HG03442 (cell line): Measurements from ENCODE around the gene PTPRA.
A peak's percentile ranks its signal among the peaks of the same experiment; 100 is the strongest.

Source experiments
- ATAC-seq: cut with Tn5 transposase; IDR thresholded peaks from one replicate; pipeline ENCODE4 v1.9.1; 2021; ENCODE audit warnings: mild to moderate bottlenecking, moderate library complexity; ENCODE audit not compliant: unreplicated experiment

Gene PTPRA

DNA sequence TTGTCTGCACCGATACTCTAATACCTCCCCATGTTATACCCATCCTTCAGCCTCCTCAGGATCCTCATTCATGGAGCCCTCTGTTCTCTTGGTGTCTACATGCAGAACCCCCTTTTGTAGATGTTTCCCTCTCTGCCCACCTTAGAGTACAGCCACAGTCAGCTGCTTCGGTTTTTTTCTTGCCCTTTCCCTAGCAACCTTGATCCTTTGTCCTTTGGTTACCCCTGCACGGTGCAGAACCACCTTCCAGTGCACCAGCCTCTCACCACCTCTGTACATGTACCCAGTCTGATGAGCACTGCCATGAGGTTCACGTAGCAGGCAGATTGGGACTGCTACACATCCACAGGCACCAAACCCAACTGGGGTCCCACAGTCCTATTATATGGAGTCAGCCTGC, 25.5 kb upstream of the PTPRA start:
- no peak for ATAC-seq

DNA sequence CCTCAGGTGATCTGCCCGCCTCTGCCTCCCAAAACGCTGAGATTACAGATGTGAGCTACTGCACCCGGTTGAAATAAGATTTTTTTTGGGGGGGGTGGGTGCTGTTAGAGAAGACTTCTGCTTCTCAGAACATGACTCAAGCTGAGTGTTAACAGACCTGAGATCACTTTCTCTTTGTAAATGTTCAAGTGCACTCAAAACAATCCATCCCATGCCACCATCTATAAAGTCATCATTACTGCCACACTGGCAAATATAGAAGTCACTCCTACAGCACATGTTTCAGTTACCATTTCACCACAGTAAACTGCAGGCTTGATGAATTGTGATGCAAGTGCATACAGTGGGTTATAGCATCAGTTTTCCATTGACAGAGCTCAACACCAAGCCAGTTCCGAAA, 23.8 kb upstream of the PTPRA start:
- ATAC-seq, result no peak

- no peak for ATAC-seq
Observed at GRCh38 chr20:2851086-2851485, 22.2 kb upstream of the PTPRA start.

DNA sequence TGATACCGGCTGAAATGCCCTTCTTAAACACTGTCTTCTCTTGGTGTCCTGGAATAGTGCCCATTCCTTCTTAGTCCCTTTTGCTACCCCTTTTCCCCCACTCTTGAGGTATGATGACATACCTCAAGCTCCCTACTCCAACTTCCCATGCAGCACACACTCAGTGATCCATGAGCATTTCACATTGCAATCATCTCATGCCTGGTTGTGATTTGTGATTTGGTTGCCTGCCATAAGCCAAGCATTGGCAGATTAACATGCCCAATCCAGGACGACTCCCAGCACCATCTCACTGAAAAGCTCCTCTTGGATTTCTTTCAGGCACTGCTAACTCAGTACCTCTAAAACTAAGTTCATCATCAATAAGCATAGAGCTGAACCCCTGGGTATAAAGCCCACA, 14.7 kb upstream of the PTPRA start:
- ATAC-seq, result no peak

DNA sequence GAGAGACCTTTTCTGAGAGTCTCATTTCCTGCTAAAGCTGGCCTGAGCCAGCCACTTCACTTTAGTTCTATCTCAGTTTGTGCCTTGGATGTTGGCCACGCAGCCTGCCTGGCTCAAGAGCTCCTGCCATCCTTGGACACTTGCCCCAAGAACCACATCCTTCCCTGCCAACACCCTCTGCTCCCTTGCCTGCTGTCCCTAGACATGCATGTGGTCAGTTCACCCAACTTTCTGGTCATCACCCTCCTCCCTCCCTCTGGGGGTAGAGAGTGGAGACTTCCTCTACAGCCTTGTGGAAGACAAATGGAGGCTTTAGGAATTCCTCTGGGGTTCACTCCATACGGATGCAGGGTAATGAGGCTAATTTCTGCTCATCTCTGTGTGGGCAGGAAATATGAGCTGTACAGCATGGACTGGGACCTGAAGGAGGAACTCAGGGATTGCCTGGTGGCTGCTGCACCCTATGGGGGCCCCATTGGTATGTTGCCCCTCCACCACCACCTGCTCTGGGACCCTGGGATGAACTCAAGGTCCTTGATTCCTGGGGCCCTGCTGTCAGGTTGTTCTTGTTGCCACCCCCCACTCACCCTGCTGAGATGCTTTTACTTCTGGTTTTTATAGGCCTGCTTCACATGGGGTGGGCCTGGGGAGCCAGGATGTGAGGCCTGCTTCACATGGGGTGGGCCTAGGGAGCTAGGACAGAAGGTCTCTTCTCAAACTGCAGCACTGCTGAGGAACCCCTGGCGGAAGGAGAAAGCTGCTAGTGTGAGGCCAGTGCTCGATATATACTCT, 13.8 kb upstream of the PTPRA start:
- ATAC-seq, result no peak

- ATAC-seq, result no peak
Observed at GRCh38 chr20:2864626-2865025, 8.7 kb upstream of the PTPRA start.

DNA sequence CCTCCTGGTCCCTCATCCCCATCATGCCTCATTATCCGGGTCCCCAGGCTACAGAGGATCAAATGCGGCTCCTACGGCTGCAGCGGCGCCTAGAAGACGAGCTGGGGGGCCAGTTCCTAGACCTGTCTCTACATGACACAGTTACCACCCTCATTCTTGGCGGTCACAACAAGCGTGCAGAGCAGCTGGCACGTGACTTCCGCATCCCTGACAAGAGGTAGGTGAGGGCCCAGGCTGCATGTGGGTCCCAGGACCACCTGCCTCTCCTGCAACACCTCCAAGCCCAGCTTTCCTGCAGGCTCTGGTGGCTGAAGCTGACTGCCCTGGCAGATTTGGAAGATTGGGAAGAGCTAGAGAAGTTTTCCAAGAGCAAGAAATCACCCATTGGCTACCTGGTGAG, 8.2 kb upstream of the PTPRA start:
- ATAC-seq, result no peak

DNA sequence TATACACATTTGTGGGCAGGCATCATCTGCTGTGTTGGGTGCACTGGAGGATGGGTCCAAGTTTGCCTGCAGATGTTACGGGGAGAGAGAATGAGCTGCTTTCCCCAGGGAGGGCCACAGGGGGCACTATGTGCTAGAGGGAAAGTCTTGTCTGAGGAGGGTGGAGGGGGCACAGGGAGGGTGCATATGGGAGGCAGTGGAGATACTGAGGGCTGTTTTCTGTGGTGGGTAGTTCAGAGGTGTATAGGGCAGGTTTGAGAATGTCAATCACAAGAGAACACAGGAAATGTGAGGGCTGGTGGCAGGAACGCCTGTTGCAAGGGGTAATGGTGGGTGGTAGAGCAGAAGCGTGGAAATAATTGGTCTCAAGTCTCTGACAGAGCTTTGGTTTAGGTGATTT, 7.7 kb upstream of the PTPRA start:
- ATAC-seq, result no peak

DNA sequence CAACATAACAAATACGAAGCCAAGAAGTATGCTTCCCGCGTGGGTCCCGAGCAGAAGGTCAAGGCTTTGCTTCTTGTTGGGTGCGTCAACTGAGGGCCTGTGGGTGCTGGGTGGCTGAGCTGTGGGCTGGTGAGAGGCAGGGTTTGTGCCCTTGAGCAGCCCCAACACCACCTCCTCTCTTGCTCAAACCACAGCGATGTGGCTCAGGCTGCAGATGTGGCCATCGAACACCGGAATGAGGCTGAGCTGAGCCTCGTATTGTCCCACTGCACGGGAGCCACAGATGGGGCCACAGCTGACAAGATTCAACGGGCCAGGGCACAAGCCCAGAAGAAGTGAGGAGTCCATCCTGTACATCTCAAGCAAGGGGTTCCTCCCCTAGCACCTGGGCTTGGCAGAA, 7.0 kb upstream of the PTPRA start:
- no peak for ATAC-seq

- ATAC-seq, result no peak
Observed at GRCh38 chr20:2867081-2867864, 6.0 kb upstream of the PTPRA start.

- ATAC-seq, result no peak
Observed at GRCh38 chr20:2869381-2869780, 3.9 kb upstream of the PTPRA start.

- no peak for ATAC-seq
Observed at GRCh38 chr20:2871111-2871465, 2.2 kb upstream of the PTPRA start.

- no peak for ATAC-seq
Observed at GRCh38 chr20:2871661-2872458, 1.4 kb upstream of the PTPRA start.

- ATAC-seq, result peak; percentile 17
Observed at GRCh38 chr20:2872459-2873009, 747 bp upstream of the PTPRA start.

DNA sequence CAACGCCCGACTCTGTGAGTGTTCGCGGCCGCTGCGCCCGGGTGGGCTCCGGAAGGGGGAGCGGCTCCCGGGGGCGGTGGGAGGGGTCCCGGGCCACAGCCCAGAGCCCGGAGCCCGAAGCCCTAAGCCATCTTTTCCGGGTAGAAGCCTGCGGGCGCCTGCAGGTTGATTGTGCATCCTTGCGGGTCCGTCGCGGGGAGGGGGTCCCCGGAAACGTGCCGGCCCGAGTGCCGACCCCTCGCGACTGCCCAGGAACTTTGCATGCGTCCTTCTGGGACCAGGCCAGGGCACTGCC, 413 bp downstream of the PTPRA start:
- ATAC-seq, result peak; percentile 34

DNA sequence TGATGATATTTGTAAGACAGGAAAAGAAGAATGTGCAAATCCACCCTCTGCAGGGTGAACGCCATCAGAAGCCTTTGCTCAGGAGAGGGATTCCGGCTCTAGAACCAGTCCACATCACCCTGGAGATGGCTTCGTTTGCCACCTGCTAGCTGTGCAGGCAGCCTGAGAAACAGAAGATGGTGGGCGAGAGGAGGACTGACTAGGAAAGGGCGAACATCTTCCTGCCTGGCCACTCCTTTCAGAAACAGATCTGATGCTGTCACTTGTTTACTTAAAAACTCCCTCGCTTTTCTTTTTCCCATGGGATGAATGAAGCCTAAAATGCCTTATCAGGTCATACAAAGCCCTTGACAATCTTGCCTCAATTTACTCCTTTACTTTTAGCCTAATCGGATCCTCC, 1.2 kb downstream of the PTPRA start:
- ATAC-seq, result no peak

- no peak for ATAC-seq
Observed at GRCh38 chr20:2875690-2876203, 2.5 kb downstream of the PTPRA start.

GRCh38 chr20:2878515-2878914, 5.2 kb downstream of the PTPRA start:
- no peak for ATAC-seq

DNA sequence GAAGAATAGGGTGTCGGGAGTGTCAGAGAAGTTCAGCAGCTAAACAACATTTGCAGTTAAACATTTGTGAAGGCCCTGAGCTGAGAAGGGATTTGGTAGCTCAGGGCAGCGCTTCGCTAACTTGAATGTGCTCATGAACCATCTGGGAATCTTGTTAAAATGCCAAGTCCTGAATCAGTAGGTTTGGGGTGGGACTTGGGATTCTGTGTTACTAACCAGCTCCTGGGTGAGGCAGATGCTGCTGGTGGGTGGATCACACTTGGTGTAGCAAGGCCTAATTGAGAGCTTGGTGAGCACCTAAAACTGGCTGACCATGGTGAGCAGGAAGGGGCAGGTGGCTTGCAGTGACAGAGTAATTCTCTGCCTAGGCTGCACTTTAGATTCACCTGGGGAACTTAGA, 5.9 kb downstream of the PTPRA start:
- no peak for ATAC-seq

DNA sequence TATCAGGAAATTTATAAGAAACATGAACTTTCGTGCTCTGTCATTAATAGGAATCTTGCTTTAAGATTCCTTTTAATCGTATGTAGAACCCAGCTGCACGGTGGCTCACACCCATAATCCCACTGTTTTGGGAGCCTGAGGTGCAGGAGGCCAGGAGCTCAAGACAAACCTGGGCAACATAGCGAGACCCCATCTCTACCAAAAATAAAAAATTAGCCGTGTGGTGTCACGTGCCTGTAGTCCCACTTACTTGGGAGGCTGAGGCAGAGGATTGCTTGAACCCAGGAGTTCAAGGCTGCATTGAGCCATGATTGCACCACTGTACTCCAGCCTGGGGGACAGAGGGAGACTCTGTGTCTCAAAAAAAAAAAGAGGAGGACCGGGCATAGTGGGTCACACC, 7.4 kb downstream of the PTPRA start:
- ATAC-seq, result no peak
